GM18951 (cell line): Measurements from ENCODE around the gene FGF7.
"Not testable (repeated sequence)": the region's sequence is repeated elsewhere in the genome, so short reads cannot be mapped to it uniquely, and the experiment has no call there.

Experiments
- POLR2A ChIP-seq: IDR thresholded peaks from 4 replicates; pipeline ENCODE4 v1.6.1; 2011; ENCODE audit warnings: mild to moderate bottlenecking; ENCODE audit not compliant: insufficient read length, insufficient read depth; ENCODE audit errors: extremely low read depth
- in situ Hi-C: fragments of 300-500 bp; cut with MboI; formaldehyde crosslinking; loops from one replicate; pipeline ENCODE4 v1.12.0; 2022; ENCODE audit warnings: low sequenced_read_pairs, mixed read lengths, inconsistent platforms; ENCODE audit not compliant: unreplicated experiment

Gene FGF7

GRCh38 chr15:49456166-49456565 lies 33.1 kb downstream of the FGF7 start:
- TF ChIP-seq POLR2A: no peak
- in situ Hi-C loops: loop anchor here (25.0 kb wide), 1 partner anchor 856 kb away; no protein-coding TSS in a partner anchor

DNA sequence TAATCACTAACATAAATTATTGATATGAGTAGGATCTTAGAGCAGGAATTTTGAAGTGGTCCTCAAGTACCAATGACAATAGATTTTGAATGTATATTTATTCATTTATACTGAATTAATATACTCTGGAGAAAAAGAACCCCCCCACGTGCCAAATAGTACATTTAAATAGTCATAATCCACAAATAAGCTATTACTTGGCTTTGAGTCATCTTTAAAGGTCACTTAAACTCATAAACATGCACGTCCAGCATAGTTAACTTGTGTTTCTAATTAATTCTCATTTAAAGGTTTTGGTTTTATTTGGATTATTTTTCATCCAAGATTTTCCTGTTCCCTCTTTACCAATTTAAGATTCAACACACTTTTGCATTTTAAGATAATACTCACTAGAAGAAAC lies 35.1 kb downstream of the FGF7 start:
- TF ChIP-seq POLR2A: no peak
- in situ Hi-C loops: loop anchor here (25.0 kb wide), 1 partner anchor 854 kb away; no protein-coding TSS in a partner anchor

- in situ Hi-C loops: loop anchor here (25.0 kb wide), 1 partner anchor 852 kb away; no protein-coding TSS in a partner anchor
Observed at GRCh38 chr15:49460411-49460941, 37.4 kb downstream of the FGF7 start.

DNA sequence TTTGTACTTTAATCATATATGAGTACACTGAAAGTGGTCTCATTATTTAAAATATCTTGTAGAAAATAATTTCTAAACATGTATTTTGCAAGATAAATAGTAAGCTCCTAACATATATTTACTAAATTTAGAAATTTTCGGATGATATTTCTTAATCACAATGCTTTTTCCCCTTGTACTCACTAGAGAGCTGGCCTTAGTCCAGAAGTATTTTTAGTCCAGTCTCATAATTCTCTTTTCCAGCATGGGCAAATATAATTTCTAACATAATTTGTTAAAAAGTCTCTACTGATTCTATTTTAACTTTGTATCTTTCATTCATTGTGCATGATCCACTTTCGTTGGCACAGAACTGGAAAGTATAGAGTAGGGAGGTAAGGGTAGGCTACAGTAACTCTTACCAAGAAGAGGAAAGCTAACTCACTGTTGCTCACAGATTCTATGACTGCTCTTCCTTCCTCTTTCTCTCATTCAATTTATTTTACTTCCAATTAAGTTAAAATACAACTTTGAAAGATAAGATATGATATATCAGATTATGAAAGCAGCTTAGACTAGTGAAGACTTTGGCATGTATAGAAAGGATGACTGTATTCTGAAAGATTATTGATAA lies 39.3 kb downstream of the FGF7 start:
- TF ChIP-seq POLR2A: no peak
- in situ Hi-C loops: loop anchor here (25.0 kb wide), 1 partner anchor 850 kb away; no protein-coding TSS in a partner anchor

More at GRCh38 chr15:49460411-49460941, 37.4 kb downstream of the FGF7 start:
- TF ChIP-seq POLR2A: no peak

- in situ Hi-C loops: loop anchor here (25.0 kb wide), 1 partner anchor 848 kb away; no protein-coding TSS in a partner anchor
- no peak for TF ChIP-seq POLR2A
Observed at GRCh38 chr15:49464522-49464921, 41.5 kb downstream of the FGF7 start.

DNA sequence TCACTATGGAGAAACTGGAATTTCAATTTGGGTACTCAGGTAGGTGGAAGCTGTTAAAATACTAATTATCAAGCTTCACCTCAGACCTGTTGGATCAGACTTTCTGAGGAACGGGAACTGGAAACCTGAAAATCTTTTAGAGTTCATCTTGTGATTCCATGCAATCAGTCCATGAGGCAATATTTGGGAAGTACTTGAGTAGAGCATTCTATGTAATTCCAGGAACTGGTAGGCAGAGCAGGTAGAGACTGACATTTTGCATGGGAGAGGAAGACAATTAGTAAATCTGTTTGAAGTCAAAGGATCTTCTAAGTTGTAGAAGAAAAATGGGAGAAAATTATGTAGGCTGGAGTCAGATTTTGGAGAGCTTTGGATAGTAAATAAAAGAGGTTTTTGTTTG lies 43.1 kb downstream of the FGF7 start:
- in situ Hi-C loops: loop anchor here (25.0 kb wide), 1 partner anchor 846 kb away; no protein-coding TSS in a partner anchor
- TF ChIP-seq POLR2A: no peak

- TF ChIP-seq POLR2A: no peak
- in situ Hi-C loops: loop anchor here (25.0 kb wide), 1 partner anchor 844 kb away; no protein-coding TSS in a partner anchor
Observed at GRCh38 chr15:49467746-49468480, 44.9 kb downstream of the FGF7 start.

DNA sequence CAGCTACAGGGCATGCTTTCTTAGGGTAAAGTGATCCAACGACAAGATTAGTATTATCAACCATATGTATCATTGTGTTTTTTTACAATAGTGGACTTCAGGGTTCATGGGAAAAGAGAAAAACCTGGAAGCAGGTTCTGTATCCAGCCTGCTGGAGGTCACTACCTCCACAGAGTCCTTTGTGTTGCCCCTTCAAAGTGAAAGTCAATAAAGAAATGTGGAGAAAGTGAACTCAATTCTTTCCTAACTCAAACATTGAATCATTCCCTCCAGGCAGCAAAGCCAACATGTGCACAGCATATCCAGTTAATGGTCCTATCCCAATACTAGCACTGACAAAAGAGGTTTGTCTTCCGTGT lies 45.4 kb downstream of the FGF7 start:
- in situ Hi-C loops: loop anchor here (25.0 kb wide), 1 partner anchor 844 kb away; no protein-coding TSS in a partner anchor

GRCh38 chr15:49471248-49471647 lies 48.2 kb downstream of the FGF7 start:
- in situ Hi-C loops: loop anchor here (25.0 kb wide), 1 partner anchor 841 kb away; no protein-coding TSS in a partner anchor

More for the DNA sequence above, 45.4 kb downstream of the FGF7 start:
- TF ChIP-seq POLR2A: no peak

- in situ Hi-C loops: loop anchor here (25.0 kb wide), 1 partner anchor 841 kb away; no protein-coding TSS in a partner anchor
- TF ChIP-seq POLR2A: no peak
Observed at GRCh38 chr15:49471733-49472132, 48.7 kb downstream of the FGF7 start.

GRCh38 chr15:49472338-49472737 lies 49.3 kb downstream of the FGF7 start:
- no peak for TF ChIP-seq POLR2A
- in situ Hi-C loops: loop anchor here (25.0 kb wide), 1 partner anchor 840 kb away; no protein-coding TSS in a partner anchor

DNA sequence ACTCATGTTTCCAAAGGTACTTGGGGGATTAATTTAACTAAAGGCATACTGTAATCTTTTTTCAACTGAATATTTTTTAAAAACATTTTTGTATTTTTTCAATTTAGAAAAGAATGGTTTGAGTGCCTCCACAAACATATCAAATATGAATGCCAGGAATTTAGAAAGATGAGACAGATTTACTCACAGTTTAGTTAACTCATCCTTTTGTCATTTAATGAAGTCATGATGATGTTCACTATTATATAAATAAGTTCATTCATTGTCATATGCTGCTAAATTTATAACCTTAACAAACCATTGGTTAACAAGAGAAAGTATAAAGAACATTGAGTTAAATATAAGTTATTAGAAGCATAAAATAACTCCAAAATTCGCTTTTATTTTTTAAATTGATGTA lies 50.0 kb downstream of the FGF7 start:
- TF ChIP-seq POLR2A: no peak
- in situ Hi-C loops: loop anchor here (25.0 kb wide), 1 partner anchor 839 kb away; no protein-coding TSS in a partner anchor

GRCh38 chr15:49478021-49478420 lies 55.0 kb downstream of the FGF7 start:
- in situ Hi-C loops: not testable (repeated sequence)

DNA sequence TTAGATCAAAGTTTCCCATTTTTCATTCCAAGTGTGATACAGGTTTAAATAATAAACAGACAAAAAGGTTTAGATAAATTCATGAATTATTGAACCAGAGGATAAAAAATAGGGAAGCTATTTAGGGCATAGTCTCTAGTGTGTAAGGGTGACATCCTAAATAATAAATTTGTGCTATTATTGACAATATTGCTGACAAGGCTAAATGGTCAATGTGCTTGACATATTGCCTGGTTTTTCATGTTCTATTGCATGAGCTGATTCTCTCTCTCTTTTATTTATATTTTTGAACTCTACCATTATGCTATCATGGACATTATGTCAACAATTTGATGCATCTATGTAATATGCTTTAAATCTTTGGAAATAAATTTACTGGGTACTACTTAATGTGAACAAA lies 55.9 kb downstream of the FGF7 start:
- in situ Hi-C loops: not testable (repeated sequence)

GRCh38 chr15:49485401-49485800 lies 62.4 kb downstream of the FGF7 start:
- in situ Hi-C loops: not testable (repeated sequence)
